GM12878 (cell line): ENCODE results near the gene TECPR1. TPM values are rescaled to one million over a fixed set of nuclear protein-coding genes. Genes with fewer than 3 reads are reported as not detected.

Source experiments
- ATAC-seq: fragments of 200-7000 bp; cut with Tn5 transposase; 3 replicates; pipeline ENCODE4 v1.9.1; 2020; ENCODE audit warnings: mild to moderate bottlenecking, moderate library complexity
- BruUV-seq: library from RNA; stranded (reverse); fragments of 400-500 nt; replicated peaks from 2 replicates; lab custom pipeline; 2021; lab: Mats Ljungman, UMichigan
- CTCF ChIA-PET: fragments of 300-600 bp; sonication (Branson Sonifier 250); formaldehyde crosslinking; extraction: SDS; loops from one replicate; lab custom pipeline; 2021; ENCODE audit warnings: inconsistent platforms; lab: Yijun Ruan, JAX
- POLR2A ChIA-PET: fragments of 350-600 bp; formaldehyde crosslinking; extraction: SDS; loops from one replicate; lab custom pipeline; 2021; ENCODE audit warnings: inconsistent platforms; lab: Charles Lee
- RAD21 ChIA-PET: fragments of 300-600 bp; sonication (Branson Sonifier 250); formaldehyde crosslinking; loops from one replicate; lab custom pipeline; 2023; ENCODE audit warnings: antibody characterized with exemption; ENCODE audit not compliant: unreplicated experiment; lab: Charles Lee
- SMC1A ChIA-PET: fragments of 300-600 bp; sonication (Branson Sonifier 250); formaldehyde crosslinking; loops from one replicate; lab custom pipeline; 2023; ENCODE audit not compliant: unreplicated experiment, uncharacterized antibody; lab: Charles Lee
- DNase-seq: peaks from one replicate; pipeline ENCODE4 v3.0.0-alpha.2; 2011; ENCODE audit warnings: low read depth, low spot score
- FAIRE-seq: peaks from 3 replicates; lab custom pipeline; 2011; peaks lifted over from hg19 to GRCh38; lab: Jason Lieb, UNC
- H2AFZ ChIP-seq: 2 replicates; pipeline ENCODE4 v1.6.0; 2011; ENCODE audit warnings: low read depth, low read length, control low read depth; ENCODE audit not compliant: control insufficient read depth
- H3K27ac ChIP-seq: 2 replicates; pipeline ENCODE4 v1.5.1; 2011; ENCODE audit warnings: control low read depth; ENCODE audit not compliant: control insufficient read depth, insufficient read depth
- H3K27me3 ChIP-seq, 2 experiments: replicated peaks in 1 of 2; 2 replicates each; pipeline versions ENCODE4 v1.6.0 to v1.6.1; 2011; ENCODE audit warnings: low read length in 1 of 2; ENCODE audit not compliant: control insufficient read depth in 2 of 2, insufficient read depth in 2 of 2
- H3K36me3 ChIP-seq, 2 experiments: 2 replicates each; pipeline ENCODE4 v1.5.1; 2011; ENCODE audit warnings: low read length in 1 of 2; ENCODE audit not compliant: control insufficient read depth in 2 of 2, insufficient read depth in 2 of 2
- H3K4me1 ChIP-seq: 2 replicates; pipeline ENCODE4 v1.6.1; 2011; ENCODE audit warnings: mild to moderate bottlenecking, low read length, moderate library complexity, mixed read lengths; ENCODE audit not compliant: control insufficient read depth, insufficient read depth
- H3K4me2 ChIP-seq: 2 replicates; pipeline ENCODE4 v1.6.0; 2011; ENCODE audit warnings: control low read depth; ENCODE audit not compliant: control insufficient read depth, insufficient read depth
- H3K4me3 ChIP-seq: fragments of 200-600 bp; sonication (generic); 2 replicates; pipeline ENCODE4 v1.5.1; 2016
- H3K79me2 ChIP-seq: 2 replicates; pipeline ENCODE4 v1.6.0; 2011; ENCODE audit warnings: low read length; ENCODE audit not compliant: control insufficient read depth, insufficient read depth
- H3K9ac ChIP-seq: 2 replicates; pipeline ENCODE4 v1.8.0; 2011; ENCODE audit warnings: low read length, control low read depth, mixed read lengths; ENCODE audit not compliant: control insufficient read depth, insufficient read depth
- H3K9me3 ChIP-seq: replicated peaks from 3 replicates; pipeline ENCODE4 v1.5.1; 2011; ENCODE audit warnings: mild to moderate bottlenecking, low read length; ENCODE audit not compliant: control insufficient read depth, insufficient read depth
- H4K20me1 ChIP-seq: 2 replicates; pipeline ENCODE4 v1.6.0; 2011; ENCODE audit not compliant: control insufficient read depth, insufficient read depth
- BRCA1 ChIP-seq: IDR thresholded peaks from 2 replicates; pipeline ENCODE4 v1.6.1; 2011; ENCODE audit warnings: low read depth, low read length, improper control_type of control experiment
- CBFB ChIP-seq: IDR thresholded peaks from 2 replicates; pipeline ENCODE4 v1.6.1; 2016; ENCODE audit warnings: antibody characterized with exemption, low read depth
- ESRRA ChIP-seq: IDR thresholded peaks from 2 replicates; pipeline ENCODE4 v1.6.1; 2012; ENCODE audit warnings: mild to moderate bottlenecking, low read length, improper control_type of control experiment
- FOXM1 ChIP-seq: IDR thresholded peaks from 2 replicates; pipeline ENCODE4 v1.6.1; 2012; ENCODE audit warnings: low read depth, mild to moderate bottlenecking, inconsistent platforms, low read length, moderate library complexity
- NRF1 ChIP-seq: conservative IDR thresholded peaks from 2 replicates; pipeline ENCODE4 v1.6.1; 2011; ENCODE audit warnings: mild to moderate bottlenecking, low read depth, low read length, improper control_type of control experiment
- REST ChIP-seq: IDR thresholded peaks from 2 replicates; pipeline ENCODE4 v1.6.1; 2012; ENCODE audit warnings: mild to moderate bottlenecking, low read depth, low read length
- ZNF217 ChIP-seq: fragments of 450-650 bp; IDR thresholded peaks from 2 replicates; pipeline ENCODE4 v1.6.1; 2017; ENCODE audit warnings: antibody characterized with exemption, mild to moderate bottlenecking
- WGBS: methylation state at CpG from one replicate; pipeline ENCODE4 v1.1.6; 2016; ENCODE audit warnings: low lambda C conversion rate; ENCODE audit not compliant: insufficient replicate concordance, insufficient coverage; ENCODE audit errors: missing lambda C conversion rate; 5-methylcytosine and 5-hydroxymethylcytosine counted together
- in situ Hi-C: fragments of 300-500 bp; cut with MboI; formaldehyde crosslinking; loops from 9 replicates; pipeline ENCODE4 v1.14.3; 2018; ENCODE audit warnings: mixed read lengths
- intact Hi-C: fragments of 100-400 bp; cut with micrococcal nuclease; formaldehyde crosslinking; loops from one replicate; pipeline ENCODE4 v1.14.2; 2022; ENCODE audit not compliant: unreplicated experiment
- polyA plus RNA-seq, 11 experiments: library from polyadenylated mRNA; depleted of rRNA in 4 of 11; unstranded in 6 of 11; stranded (reverse) in 5 of 11; fragments of >200 nt; fragmentation: Nextera tagmentation in 4 of 11; fragmentation: Illumina TruSeq in 1 of 11; extraction: Ambion mirVana in 4 of 11; extraction: Trizol in 1 of 11; gene quantifications; 1 replicate in 1 of 11; 2 replicates in 10 of 11; pipeline versions ENCODE4 v1.2.1 to v1.2.3, GENCODE V29; 2011 to 2016; ENCODE audit warnings: inconsistent platforms in 2 of 11, missing spikeins in 2 of 11, low read depth in 1 of 11
- total RNA-seq, 4 experiments: library from RNA; depleted of rRNA in 3 of 4; stranded (reverse); fragments of >200 nt in 3 of 4; fragmentation: Illumina TruSeq in 1 of 4; extraction: Trizol in 1 of 4; gene quantifications; 2 replicates each; pipeline versions ENCODE4 v1.2.1 to v1.2.3, GENCODE V29; 2013 to 2021
- TF ChIP-seq, protein P1 (sequence below): fragments of 450-650 bp; formaldehyde crosslinking; IDR thresholded peaks from 2 replicates; pipeline ENCODE4 v1.4.0; 2022; ENCODE audit warnings: mild to moderate bottlenecking, moderate library complexity

Gene TECPR1
- total and polyA plus RNA-seq, 10 of the 15 experiments (the other 5 are each of a cell fraction or from before 2014, with no cell fraction given) = 0.26 to 16.8 (median 4.2) TPM

DNA sequence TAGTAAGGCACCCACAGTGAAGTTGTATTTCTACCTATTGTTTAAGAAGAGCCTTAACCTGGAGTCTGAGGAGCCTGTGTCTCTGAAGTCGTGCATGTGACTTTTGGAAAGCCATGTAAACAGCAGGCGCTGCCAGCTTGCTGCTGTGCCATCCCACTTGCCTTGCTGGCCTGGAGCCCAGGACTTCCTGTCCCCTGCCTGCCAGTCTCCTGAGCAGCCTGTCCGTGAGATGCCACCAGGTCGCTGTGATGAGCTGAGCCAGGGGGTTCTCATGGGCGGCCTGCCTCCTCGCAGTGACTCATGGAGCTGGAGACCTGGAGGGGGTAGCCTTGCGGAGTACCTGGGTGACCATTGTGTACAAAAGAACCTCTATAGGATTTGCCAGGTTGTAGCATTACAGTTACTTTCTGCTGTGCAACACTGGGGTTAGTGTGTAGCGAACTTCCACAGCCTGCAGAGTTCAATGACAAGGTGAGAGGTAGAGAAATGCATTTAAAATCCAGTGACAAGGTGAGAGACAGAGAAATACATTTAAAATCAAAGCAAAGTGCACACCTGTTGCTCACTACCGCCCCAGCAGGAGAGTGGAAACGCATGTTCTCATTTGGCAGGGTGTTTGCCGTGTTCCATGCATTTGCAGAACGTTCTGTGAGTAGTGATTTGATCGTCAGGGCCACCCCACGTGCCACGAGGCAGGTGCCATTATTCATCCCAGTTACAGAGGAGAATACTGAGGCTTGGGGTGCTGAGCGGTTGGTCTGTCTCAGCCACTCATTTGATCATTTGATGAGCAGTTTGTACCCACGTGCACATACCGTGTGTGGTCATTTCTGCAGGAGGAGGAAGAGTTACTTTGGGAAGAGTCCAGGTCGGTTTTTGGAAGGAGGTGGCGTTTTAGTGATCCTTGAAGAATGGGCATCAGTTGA, 77.4 kb downstream of the TECPR1 start:
- in situ Hi-C loops = no loop called here

DNA sequence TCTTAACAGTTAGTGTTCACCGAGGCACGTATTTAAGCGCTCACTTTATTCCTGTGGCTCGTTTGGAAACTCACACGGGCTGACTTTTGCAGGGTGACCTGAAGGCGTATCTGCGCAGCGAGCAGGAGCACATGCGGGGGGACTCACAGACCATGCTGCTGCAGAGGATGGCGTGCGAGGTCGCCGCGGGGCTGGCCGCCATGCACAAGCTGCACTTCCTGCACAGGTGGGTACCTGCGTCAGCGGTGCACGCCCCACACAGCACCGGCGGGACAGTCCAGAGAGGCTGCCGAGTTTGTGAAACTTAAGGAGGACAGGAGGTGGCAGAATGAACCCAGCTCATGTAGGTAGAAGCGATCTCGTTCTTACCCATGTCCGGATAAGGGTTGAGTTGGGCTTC, 80.6 kb downstream of the TECPR1 start:
- CTCF ChIA-PET = interaction anchor here (1.7 to 2.0 kb wide), 2 partner anchors 66 to 149 kb away, joined by 5 to 7 read pairs; no protein-coding TSS in a partner anchor
- no peaks in the 10 kb centered on the region for H3K27me3 ChIP-seq
- H3K79me2 ChIP-seq = no peaks in the 10 kb centered on the region
- H3K9me3 ChIP-seq = no peaks in the 10 kb centered on the region
- DNase-seq (no peak), FAIRE-seq (no peak), ATAC-seq (no peak)
- in situ Hi-C loops = no loop called here
- no peak overlapping the region for H3K4me2 ChIP-seq
- no peak overlapping the region for H3K4me3 ChIP-seq
- 98% methylated on average over 24 of the region's 24 CpGs for whole genome bisulfite sequencing
- RAD21 ChIA-PET = interaction anchor here (1.8 kb wide), 1 partner anchor 150 kb away, joined by 4 read pairs; no protein-coding TSS in a partner anchor
- no TSS peak for BruUV-seq
- no peaks in the 10 kb centered on the region; a peak in 3 of 4 replicates for H3K36me3 ChIP-seq
- H2AFZ ChIP-seq = no peak overlapping the region
- POLR2A ChIA-PET = no interaction called here
- intact Hi-C loops = no loop called here
- SMC1A ChIA-PET = interaction anchor here (1.3 to 1.7 kb wide), 3 partner anchors 62 to 150 kb away, joined by 4 to 6 read pairs (median 4); partner anchors contain the start of gene LMTK2
- H4K20me1 ChIP-seq = no peaks in the 10 kb centered on the region
- H3K27ac ChIP-seq = no peak overlapping the region
- H3K4me1 ChIP-seq = no peaks in the 10 kb centered on the region
- no peak overlapping the region for H3K9ac ChIP-seq
- TF ChIP-seq ZNF217 (no peak), BRCA1 (no peak), REST (no peak), ESRRA (no peak), FOXM1 (no peak), CBFB (no peak)
- TF ChIP-seq, protein P1, sequence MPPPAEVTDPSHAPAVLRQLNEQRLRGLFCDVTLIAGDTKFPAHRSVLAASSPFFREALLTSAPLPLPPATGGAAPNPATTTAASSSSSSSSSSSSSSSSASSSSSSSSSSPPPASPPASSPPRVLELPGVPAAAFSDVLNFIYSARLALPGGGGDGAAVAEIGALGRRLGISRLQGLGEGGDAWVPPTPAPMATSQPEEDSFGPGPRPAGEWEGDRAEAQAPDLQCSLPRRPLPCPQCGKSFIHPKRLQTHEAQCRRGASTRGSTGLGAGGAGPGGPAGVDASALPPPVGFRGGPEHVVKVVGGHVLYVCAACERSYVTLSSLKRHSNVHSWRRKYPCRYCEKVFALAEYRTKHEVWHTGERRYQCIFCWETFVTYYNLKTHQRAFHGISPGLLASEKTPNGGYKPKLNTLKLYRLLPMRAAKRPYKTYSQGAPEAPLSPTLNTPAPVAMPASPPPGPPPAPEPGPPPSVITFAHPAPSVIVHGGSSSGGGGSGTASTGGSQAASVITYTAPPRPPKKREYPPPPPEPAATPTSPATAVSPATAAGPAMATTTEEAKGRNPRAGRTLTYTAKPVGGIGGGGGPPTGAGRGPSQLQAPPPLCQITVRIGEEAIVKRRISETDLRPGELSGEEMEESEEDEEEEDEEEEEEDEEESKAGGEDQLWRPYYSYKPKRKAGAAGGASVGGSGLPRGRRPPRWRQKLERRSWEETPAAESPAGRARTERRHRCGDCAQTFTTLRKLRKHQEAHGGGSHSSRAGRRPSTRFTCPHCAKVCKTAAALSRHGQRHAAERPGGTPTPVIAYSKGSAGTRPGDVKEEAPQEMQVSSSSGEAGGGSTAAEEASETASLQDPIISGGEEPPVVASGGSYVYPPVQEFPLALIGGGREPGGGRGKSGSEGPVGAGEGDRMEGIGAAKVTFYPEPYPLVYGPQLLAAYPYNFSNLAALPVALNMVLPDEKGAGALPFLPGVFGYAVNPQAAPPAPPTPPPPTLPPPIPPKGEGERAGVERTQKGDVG (CRISPR knock-in tag) = no peak

More for the DNA sequence above, 77.4 kb downstream of the TECPR1 start:
- no peaks in the 10 kb centered on the region; a peak in 2 of 4 replicates for H3K36me3 ChIP-seq
- DNase-seq (no peak), FAIRE-seq (no peak), ATAC-seq (no peak)
- H3K27ac ChIP-seq = no peak overlapping the region
- CTCF ChIA-PET = interaction anchor here (0.9 to 1.3 kb wide), 2 partner anchors 66 to 154 kb away, joined by 4 to 5 read pairs; no protein-coding TSS in a partner anchor
- POLR2A ChIA-PET = no interaction called here
- BruUV-seq = no TSS peak
- H3K9ac ChIP-seq = no peak overlapping the region
- H3K27me3 ChIP-seq = no peaks in the 10 kb centered on the region
- no peaks in the 10 kb centered on the region for H4K20me1 ChIP-seq
- intact Hi-C loops = no loop called here
- WGBS = 95% methylated on average over 20 of the region's 20 CpGs
- H2AFZ ChIP-seq = no peak overlapping the region
- H3K79me2 ChIP-seq = no peaks in the 10 kb centered on the region
- no peaks in the 10 kb centered on the region for H3K9me3 ChIP-seq
- TF ChIP-seq NRF1 = no peak
- RAD21 ChIA-PET = interaction anchor here (0.9 kb wide), 1 partner anchor 153 kb away, joined by 4 read pairs; no protein-coding TSS in a partner anchor
- H3K4me1 ChIP-seq = no peaks in the 10 kb centered on the region
- H3K4me2 ChIP-seq = no peak overlapping the region
- H3K4me3 ChIP-seq = no peak overlapping the region
- SMC1A ChIA-PET = interaction anchor here (0.6 kb wide), 1 partner anchor 153 kb away, joined by 3 read pairs; no protein-coding TSS in a partner anchor
